Subcutaneous adipose tissue (tissue), 4 donors: ENCODE results near the gene CCR2. TPM values are rescaled to one million over a fixed set of nuclear protein-coding genes. Genes with fewer than 3 reads are reported as not detected.

Experiments used
- total RNA-seq, 4 donors: library from RNA; depleted of rRNA; stranded (reverse); fragments of >200 nt; gene quantifications; one replicate each; pipeline ENCODE4 v1.1.0, GENCODE V29; 2016
- TF ChIP-seq, protein P1 (sequence below): fragments of 450-650 bp; IDR thresholded peaks from one replicate; pipeline ENCODE4 v1.5.1; 2016; ENCODE audit warnings: low read depth, mild to moderate bottlenecking, control low read depth, antibody characterized with exemption, moderate library complexity

The CCR2 gene
- total RNA-seq, 4 donors from 2014 or later: 1.3 to 3.4 (median 1.8) TPM

DNA sequence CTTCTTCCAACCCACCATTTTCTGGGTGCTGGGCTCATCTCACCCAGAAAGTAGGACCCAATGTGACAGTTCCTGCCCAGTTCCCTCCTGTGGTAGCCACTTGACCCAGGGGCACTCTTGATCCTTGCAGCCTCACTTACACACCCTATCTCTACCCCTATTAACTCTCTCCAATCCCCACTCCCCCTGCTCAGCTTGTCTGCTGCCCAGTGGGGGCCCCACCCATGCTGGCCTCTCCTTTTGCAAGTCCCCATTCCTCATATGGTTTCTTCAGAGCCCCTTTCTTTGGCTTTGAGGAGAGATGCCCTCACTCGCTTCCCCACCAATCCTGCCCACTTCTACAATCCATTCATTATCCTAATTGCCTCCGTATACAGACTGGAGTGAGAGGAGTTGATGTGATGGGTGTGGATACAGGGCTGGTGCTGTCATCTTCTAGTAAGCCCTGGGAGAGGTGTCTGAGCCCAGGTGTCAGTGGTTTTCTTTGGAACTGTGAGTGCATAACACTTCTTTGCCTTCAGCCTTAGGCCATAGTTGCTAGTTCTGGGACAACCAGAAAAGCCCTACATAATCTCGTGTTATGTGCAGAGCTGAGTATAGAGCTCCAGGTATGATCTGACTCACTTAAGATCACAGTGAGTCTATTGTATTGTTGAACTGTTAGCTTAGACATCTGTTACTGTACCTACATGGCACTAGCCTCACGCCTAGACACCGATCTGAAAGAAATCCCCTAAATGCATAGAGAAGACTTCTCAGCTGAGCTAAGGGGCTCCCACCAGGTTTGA, 12.0 kb downstream of the CCR2 start:
- TF ChIP-seq, protein P1, sequence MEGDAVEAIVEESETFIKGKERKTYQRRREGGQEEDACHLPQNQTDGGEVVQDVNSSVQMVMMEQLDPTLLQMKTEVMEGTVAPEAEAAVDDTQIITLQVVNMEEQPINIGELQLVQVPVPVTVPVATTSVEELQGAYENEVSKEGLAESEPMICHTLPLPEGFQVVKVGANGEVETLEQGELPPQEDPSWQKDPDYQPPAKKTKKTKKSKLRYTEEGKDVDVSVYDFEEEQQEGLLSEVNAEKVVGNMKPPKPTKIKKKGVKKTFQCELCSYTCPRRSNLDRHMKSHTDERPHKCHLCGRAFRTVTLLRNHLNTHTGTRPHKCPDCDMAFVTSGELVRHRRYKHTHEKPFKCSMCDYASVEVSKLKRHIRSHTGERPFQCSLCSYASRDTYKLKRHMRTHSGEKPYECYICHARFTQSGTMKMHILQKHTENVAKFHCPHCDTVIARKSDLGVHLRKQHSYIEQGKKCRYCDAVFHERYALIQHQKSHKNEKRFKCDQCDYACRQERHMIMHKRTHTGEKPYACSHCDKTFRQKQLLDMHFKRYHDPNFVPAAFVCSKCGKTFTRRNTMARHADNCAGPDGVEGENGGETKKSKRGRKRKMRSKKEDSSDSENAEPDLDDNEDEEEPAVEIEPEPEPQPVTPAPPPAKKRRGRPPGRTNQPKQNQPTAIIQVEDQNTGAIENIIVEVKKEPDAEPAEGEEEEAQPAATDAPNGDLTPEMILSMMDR: no peak

DNA sequence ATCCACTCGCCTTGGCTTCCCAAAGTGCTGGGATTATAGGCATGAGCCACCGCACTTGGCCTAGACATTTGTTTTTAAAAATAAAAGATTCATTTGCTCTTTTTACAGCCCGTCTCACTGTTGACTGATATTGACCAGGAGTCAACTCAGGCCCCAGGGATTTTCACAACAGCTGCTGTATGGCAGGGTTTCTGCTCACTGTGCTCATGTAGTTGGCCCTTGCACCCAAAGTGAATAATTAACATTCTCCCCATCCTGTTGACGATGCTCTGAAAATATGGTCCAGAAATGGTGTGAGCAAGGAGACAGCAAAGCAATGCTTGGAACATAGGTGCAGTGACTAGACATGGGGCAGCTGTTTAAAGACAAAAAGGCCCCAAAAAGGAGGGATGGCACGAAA, 13.9 kb downstream of the CCR2 start:
- TF ChIP-seq, protein P1: no peak

DNA sequence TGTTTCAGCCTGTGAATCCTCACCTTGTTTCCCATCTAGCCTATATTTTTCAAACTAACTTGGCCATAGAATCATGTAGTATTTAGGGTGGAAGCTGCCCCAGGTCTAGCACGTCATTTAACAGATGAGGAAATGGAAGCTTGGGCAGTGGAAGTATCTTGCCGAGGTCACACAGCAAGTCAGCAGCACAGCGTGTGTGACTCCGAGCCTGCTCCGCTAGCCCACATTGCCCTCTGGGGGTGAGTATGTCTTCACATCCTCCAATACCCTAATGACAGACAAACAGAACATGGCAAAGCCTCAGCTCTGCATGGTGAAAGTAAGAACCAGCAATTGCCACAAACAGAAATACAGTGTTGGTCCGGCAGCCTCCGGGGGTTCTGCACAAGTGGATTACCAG, 14.7 kb downstream of the CCR2 start:
- TF ChIP-seq, protein P1: no peak

DNA sequence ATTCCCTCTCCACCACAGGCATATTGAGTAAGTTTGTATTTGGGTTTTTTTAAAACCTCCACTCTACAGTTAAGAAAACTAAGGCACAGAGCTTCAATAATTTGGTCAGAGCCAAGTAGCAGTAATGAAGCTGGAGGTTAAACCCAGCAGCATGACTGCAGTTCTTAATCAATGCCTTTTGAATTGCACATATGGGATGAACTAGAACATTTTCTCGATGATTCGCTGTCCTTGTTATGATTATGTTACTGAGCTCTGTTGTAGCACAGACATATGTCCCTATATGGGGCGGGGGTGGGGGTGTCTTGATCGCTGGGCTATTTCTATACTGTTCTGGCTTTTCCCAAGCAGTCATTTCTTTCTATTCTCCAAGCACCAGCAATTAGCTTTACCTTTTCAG, 15.2 kb downstream of the CCR2 start:
- TF ChIP-seq, protein P1: no peak

DNA sequence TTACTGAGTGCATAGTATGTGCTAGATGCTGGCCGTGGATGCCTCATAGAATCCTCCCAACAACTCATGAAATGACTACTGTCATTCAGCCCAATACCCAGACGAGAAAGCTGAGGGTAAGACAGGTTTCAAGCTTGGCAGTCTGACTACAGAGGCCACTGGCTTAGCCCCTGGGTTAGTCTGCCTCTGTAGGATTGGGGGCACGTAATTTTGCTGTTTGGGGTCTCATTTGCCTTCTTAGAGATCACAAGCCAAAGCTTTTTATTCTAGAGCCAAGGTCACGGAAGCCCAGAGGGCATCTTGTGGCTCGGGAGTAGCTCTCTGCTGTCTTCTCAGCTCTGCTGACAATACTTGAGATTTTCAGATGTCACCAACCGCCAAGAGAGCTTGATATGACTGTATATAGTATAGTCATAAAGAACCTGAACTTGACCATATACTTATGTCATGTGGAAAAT, 15.8 kb downstream of the CCR2 start:
- TF ChIP-seq, protein P1: no peak

DNA sequence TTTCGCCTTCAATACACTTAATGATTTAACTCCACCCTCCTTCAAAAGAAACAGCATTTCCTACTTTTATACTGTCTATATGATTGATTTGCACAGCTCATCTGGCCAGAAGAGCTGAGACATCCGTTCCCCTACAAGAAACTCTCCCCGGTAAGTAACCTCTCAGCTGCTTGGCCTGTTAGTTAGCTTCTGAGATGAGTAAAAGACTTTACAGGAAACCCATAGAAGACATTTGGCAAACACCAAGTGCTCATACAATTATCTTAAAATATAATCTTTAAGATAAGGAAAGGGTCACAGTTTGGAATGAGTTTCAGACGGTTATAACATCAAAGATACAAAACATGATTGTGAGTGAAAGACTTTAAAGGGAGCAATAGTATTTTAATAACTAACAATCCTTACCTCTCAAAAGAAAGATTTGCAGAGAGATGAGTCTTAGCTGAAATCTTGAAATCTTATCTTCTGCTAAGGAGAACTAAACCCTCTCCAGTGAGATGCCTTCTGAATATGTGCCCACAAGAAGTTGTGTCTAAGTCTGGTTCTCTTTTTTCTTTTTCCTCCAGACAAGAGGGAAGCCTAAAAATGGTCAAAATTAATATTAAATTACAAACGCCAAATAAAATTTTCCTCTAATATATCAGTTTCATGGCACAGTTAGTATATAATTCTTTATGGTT, 17.1 kb downstream of the CCR2 start, which contains the start of gene CCR5:
TSS of gene CCR5 (plus strand) at position 108 of the 680 bp plus-strand sequence. CDS start 1,957 bp downstream, outside the sequence.
- TF ChIP-seq, protein P1: no peak

DNA sequence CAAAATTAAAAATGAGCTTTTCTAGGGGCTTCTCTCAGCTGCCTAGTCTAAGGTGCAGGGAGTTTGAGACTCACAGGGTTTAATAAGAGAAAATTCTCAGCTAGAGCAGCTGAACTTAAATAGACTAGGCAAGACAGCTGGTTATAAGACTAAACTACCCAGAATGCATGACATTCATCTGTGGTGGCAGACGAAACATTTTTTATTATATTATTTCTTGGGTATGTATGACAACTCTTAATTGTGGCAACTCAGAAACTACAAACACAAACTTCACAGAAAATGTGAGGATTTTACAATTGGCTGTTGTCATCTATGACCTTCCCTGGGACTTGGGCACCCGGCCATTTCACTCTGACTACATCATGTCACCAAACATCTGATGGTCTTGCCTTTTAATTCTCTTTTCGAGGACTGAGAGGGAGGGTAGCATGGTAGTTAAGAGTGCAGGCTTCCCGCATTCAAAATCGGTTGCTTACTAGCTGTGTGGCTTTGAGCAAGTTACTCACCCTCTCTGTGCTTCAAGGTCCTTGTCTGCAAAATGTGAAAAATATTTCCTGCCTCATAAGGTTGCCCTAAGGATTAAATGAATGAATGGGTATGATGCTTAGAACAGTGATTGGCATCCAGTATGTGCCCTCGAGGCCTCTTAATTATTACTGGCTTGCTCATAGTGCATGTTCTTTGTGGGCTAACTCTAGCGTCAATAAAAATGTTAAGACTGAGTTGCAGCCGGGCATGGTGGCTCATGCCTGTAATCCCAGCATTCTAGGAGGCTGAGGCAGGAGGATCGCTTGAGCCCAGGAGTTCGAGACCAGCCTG, 17.8 kb downstream of the CCR2 start:
- TF ChIP-seq, protein P1: no peak
